OCI-LY3 (cell line): Measurements from ENCODE around the gene NPHS1.
A peak's percentile ranks its signal among the peaks of the same experiment; 100 is the strongest.

Experiments
- H2AFZ ChIP-seq: fragments of 200-600, 300-600 bp; shearing (Covaris generic); 2 replicates; pipeline ENCODE4 v1.6.0; 2014; ENCODE audit warnings: antibody characterized with exemption, low read depth, low read length
- H3K27ac ChIP-seq: fragments of 200-600, 300-600 bp; sonication (generic); 2 replicates; pipeline ENCODE4 v1.5.1; 2014; ENCODE audit warnings: mild to moderate bottlenecking, low read length, moderate library complexity, mixed read lengths
- H3K27me3 ChIP-seq: fragments of 200-600, 300-600 bp; sonication (generic); 2 replicates; pipeline ENCODE4 v1.6.1; 2014; ENCODE audit warnings: low read depth, low read length, mixed read lengths
- H3K36me3 ChIP-seq: fragments of 200-600, 300-600 bp; sonication (generic); replicated peaks from 2 replicates; pipeline ENCODE3; 2014; ENCODE audit warnings: low read depth, low read length, mixed read lengths
- H3K4me1 ChIP-seq: fragments of 300-600, 200-600 bp; sonication (generic); 2 replicates; pipeline ENCODE4 v1.6.1; 2014; ENCODE audit warnings: low read length, mixed read lengths
- H3K4me2 ChIP-seq: fragments of 200-600, 300-600 bp; sonication (generic); 2 replicates; pipeline ENCODE4 v1.6.1; 2014; ENCODE audit warnings: low read length, mixed read lengths
- H3K4me3 ChIP-seq: fragments of 300-600, 200-600 bp; sonication (generic); 2 replicates; pipeline ENCODE4 v1.5.1; 2014; ENCODE audit warnings: antibody characterized with exemption, mild to moderate bottlenecking, low read length, moderate library complexity
- H3K79me2 ChIP-seq: fragments of 300-600, 200-600 bp; shearing (Covaris generic); 2 replicates; pipeline ENCODE4 v1.6.1; 2014; ENCODE audit warnings: mild to moderate bottlenecking, low read length, mixed read lengths
- H3K9ac ChIP-seq: fragments of 300-600, 200-600 bp; shearing (Covaris generic); 2 replicates; pipeline ENCODE4 v1.6.0; 2014; ENCODE audit warnings: mild to moderate bottlenecking, low read length, moderate library complexity
- H3K9me3 ChIP-seq: fragments of 200-600, 300-600 bp; shearing (Covaris generic); 2 replicates; pipeline ENCODE4 v1.6.1; 2014; ENCODE audit warnings: low read length, mixed read lengths; ENCODE audit not compliant: insufficient read depth
- H4K20me1 ChIP-seq: fragments of 200-600, 300-600 bp; sonication (generic); 2 replicates; pipeline ENCODE4 v1.6.1; 2016; ENCODE audit warnings: low read length, mixed read lengths; ENCODE audit not compliant: insufficient read depth
- EZH2phosphoT487 ChIP-seq: fragments of 200-600 bp; shearing (Covaris generic); IDR thresholded peaks from 2 replicates; pipeline ENCODE4 v1.6.1; 2018; ENCODE audit warnings: antibody characterized with exemption, mixed run types, low read depth
- TF ChIP-seq, protein P1 (sequence below): fragments of 200-600, 300-600 bp; sonication (generic); IDR thresholded peaks from 2 replicates; pipeline ENCODE4 v1.5.1; 2014; ENCODE audit warnings: antibody characterized with exemption, low read length, low read depth

The NPHS1 gene

DNA sequence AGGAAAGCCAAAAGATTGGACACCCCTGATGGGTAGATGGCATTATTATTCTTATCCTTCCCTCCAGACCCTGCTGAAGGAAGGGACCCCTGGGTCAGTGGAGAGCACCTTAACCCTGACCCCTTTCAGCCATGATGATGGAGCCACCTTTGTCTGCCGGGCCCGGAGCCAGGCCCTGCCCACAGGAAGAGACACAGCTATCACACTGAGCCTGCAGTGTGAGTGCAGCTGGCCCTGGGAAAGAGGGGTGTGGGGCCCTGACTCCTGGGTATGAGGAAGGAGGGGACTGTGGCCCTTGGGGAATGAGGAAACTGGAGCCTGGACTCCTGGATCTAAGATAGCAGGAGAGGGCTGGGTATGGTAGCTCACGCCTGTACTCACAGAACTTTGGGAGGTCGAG lies 7.1 kb upstream of the NPHS1 start:
- Histone ChIP-seq H3K4me1 (peaks cover 8% of the 10 kb centered on the region; the same call in 1 of the 2 replicates), H3K9me3 (no peaks in the 10 kb centered on the region; the same call in 1 of the 2 replicates), H3K9ac (no peak overlapping the region), H3K36me3 (peaks cover 3% of the 10 kb centered on the region), H3K4me3 (no peak overlapping the region), H3K4me2 (no peak overlapping the region), H3K79me2 (no peaks in the 10 kb centered on the region), H3K27ac (no peak overlapping the region), H3K27me3 (0 out of 2 replicates have a peak, but pooled peaks cover 3% of the 10 kb centered on the region), H2AFZ (no peak overlapping the region), H4K20me1 (no peaks in the 10 kb centered on the region)
- TF ChIP-seq, protein P1, sequence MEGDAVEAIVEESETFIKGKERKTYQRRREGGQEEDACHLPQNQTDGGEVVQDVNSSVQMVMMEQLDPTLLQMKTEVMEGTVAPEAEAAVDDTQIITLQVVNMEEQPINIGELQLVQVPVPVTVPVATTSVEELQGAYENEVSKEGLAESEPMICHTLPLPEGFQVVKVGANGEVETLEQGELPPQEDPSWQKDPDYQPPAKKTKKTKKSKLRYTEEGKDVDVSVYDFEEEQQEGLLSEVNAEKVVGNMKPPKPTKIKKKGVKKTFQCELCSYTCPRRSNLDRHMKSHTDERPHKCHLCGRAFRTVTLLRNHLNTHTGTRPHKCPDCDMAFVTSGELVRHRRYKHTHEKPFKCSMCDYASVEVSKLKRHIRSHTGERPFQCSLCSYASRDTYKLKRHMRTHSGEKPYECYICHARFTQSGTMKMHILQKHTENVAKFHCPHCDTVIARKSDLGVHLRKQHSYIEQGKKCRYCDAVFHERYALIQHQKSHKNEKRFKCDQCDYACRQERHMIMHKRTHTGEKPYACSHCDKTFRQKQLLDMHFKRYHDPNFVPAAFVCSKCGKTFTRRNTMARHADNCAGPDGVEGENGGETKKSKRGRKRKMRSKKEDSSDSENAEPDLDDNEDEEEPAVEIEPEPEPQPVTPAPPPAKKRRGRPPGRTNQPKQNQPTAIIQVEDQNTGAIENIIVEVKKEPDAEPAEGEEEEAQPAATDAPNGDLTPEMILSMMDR: no peak
- no peak for TF ChIP-seq EZH2phosphoT487

DNA sequence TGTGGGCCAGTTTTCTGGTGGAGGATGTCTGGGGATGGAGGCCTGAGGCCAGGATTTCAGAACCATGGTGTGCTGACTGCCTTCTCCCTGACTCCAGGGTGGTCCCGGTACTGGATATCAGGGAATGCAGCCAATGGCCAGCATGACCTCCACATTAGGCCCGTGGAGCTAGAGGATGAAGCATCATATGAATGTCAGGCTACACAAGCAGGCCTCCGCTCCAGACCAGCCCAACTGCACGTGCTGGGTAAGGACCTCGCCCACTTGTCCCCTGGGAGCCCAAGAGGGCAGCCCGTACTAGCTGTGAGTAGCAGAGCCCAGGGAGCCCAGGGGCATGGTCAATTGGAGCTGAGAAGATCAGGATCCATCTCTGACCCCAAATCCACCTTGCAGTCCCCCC lies 6.0 kb upstream of the NPHS1 start:
- no peak overlapping the region for H3K4me3 ChIP-seq
- TF ChIP-seq, protein P1: no peak
- TF ChIP-seq EZH2phosphoT487: no peak
- H3K27ac ChIP-seq: no peak overlapping the region
- no peaks in the 10 kb centered on the region for H3K79me2 ChIP-seq
- no peaks in the 10 kb centered on the region; the same call in 1 of the 2 replicates for H3K9me3 ChIP-seq
- H2AFZ ChIP-seq: no peak overlapping the region
- no peaks in the 10 kb centered on the region for H4K20me1 ChIP-seq
- H3K4me1 ChIP-seq: peaks cover 8% of the 10 kb centered on the region; the same call in 1 of the 2 replicates
- no peak overlapping the region for H3K4me2 ChIP-seq
- no peak overlapping the region for H3K9ac ChIP-seq
- peaks cover 3% of the 10 kb centered on the region for H3K36me3 ChIP-seq
- H3K27me3 ChIP-seq: peaks cover 5% of the 10 kb centered on the region; the same call in 1 of the 2 replicates

DNA sequence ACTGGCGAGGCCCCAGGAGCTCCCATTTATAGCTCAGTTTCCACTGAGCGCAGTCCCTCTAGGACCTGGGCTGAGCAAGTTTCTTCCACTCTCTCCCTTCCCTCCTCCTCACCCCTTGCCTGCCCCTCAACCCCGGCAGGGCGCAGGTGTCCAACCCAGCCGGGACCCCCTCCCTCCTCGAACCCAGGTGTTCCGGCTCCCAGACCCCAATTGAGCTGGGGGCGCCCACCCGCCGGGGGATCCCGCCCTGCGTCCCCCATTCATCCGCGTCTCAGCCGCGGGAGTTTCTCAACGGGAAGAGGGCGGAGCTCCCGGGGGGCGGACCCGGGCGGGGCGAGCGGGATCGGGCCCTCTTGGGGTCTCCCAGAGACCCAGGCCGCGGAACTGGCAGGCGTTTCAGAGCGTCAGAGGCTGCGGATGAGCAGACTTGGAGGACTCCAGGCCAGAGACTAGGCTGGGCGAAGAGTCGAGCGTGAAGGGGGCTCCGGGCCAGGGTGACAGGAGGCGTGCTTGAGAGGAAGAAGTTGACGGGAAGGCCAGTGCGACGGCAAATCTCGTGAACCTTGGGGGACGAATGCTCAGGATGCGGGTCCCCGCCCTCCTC lies 4.3 kb upstream of the NPHS1 start, which contains the start of gene KIRREL2:
TSS of gene KIRREL2 (plus strand) at position 366 of the 604 bp plus-strand sequence. CDS start at position 575, 209 bp downstream.
- no peaks in the 10 kb centered on the region for H4K20me1 ChIP-seq
- peak within 1 kb of the TSS; percentile 97 for H3K4me2 ChIP-seq
- peak within 1 kb of the TSS; percentile 99 for H2AFZ ChIP-seq
- H3K9me3 ChIP-seq: no peaks in the 10 kb centered on the region; the same call in 1 of the 2 replicates
- H3K9ac ChIP-seq: peak within 1 kb of the TSS; percentile 71
- peaks cover 8% of the 10 kb centered on the region; the same call in 1 of the 2 replicates for H3K4me1 ChIP-seq
- no peaks in the 10 kb centered on the region for H3K79me2 ChIP-seq
- H3K27me3 ChIP-seq: peaks cover 10% of the 10 kb centered on the region; the same call in 1 of the 2 replicates
- H3K4me3 ChIP-seq: peak within 1 kb of the TSS; percentile 98
- no peak within 1 kb of the TSS for H3K27ac ChIP-seq
- no peak for TF ChIP-seq EZH2phosphoT487
- TF ChIP-seq, protein P1: no peak
- peaks cover 3% of the 10 kb centered on the region for H3K36me3 ChIP-seq

DNA sequence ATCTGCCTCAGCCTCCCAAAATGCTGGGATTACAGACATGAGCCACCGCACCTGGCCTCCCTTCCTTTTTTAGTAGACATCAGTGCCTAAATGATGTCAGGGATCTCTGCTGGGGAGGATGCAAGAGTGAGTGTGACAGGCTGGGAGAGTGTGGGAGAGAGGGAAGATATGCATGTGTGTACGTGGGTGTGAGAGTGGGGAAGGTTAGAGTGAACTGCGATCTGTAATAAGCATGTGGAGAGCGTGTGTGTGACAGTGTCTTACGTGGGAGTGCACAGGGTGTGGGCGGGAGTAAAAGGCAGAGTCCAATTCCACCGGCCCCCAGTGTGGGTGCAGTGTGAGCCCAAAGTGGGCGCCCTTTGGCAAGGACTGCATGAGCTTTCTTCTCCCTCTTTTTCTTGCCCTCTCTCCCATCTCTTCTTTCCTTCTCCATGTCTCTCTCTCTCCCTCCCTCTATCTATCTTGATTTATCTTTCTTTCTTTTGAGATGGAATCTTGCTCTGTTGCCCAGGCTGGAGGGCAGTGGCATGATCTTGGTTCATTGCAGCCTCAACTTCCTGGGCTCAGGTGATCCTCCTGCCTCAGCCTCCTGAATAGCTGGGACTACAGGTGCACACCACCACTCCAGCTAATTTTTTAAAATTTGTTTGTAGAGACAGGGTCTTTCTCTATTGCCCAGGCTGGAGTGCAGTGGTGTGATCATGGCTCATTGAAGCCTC lies 893 bp upstream of the NPHS1 start:
- TF ChIP-seq, protein P1: no peak
- TF ChIP-seq EZH2phosphoT487: no peak
- no peak overlapping the region for H3K4me3 ChIP-seq
- H3K27me3 ChIP-seq: peaks cover 10% of the 10 kb centered on the region; the same call in 1 of the 2 replicates

More for the DNA sequence above, 893 bp upstream of the NPHS1 start:
- Histone ChIP-seq H3K9ac (no peak overlapping the region), H3K4me1 (peaks cover 8% of the 10 kb centered on the region; the same call in 1 of the 2 replicates), H3K27ac (no peak overlapping the region), H2AFZ (no peak overlapping the region), H3K4me2 (no peak overlapping the region), H3K36me3 (no peaks in the 10 kb centered on the region), H4K20me1 (no peaks in the 10 kb centered on the region), H3K9me3 (no peaks in the 10 kb centered on the region), H3K79me2 (no peaks in the 10 kb centered on the region)
